ENCODE data around the gene CALN1. TPM values are rescaled to one million over a fixed set of nuclear protein-coding genes. Genes with fewer than 3 reads are reported as not detected.

CALN1 gene
- total RNA-seq, 1 donor from 2014 or later, result 1.9 TPM

DNA sequence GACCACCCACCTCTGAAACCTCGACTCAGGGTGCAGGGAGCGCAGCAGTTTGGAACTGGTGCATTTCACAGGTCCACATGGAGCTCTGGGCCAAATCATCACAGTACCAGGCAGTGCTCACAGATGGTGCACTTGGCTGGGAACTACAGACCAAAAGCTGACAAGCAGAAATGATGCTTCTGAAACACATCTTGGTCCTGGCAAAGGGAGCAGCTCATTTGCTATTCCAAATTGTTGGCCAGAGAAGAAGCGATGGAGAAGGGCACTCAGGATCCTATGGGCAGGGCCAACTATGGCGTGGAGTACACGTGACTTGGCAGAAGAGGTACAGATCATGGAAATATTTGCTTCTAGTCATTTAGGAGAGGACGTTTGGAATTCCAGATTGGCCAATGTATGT lies 383.9 kb downstream of the CALN1 start:
- Mint-ChIP-seq H3K9me3 (no peaks in the 10 kb centered on the region), H3K4me3 (no peak overlapping the region), H3K27ac (no peak overlapping the region), H3K27me3 (peaks cover 4% of the 10 kb centered on the region), H3K4me1 (ENCODE audit: unreplicated experiment) (no peaks in the 10 kb centered on the region), H3K36me3 (no peaks in the 10 kb centered on the region)
- no peak for DNase-seq (ENCODE audit: extremely low spot score, unreplicated experiment)
- TF ChIP-seq, protein P1, sequence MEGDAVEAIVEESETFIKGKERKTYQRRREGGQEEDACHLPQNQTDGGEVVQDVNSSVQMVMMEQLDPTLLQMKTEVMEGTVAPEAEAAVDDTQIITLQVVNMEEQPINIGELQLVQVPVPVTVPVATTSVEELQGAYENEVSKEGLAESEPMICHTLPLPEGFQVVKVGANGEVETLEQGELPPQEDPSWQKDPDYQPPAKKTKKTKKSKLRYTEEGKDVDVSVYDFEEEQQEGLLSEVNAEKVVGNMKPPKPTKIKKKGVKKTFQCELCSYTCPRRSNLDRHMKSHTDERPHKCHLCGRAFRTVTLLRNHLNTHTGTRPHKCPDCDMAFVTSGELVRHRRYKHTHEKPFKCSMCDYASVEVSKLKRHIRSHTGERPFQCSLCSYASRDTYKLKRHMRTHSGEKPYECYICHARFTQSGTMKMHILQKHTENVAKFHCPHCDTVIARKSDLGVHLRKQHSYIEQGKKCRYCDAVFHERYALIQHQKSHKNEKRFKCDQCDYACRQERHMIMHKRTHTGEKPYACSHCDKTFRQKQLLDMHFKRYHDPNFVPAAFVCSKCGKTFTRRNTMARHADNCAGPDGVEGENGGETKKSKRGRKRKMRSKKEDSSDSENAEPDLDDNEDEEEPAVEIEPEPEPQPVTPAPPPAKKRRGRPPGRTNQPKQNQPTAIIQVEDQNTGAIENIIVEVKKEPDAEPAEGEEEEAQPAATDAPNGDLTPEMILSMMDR (conservative IDR thresholded peaks at IDR 0.05), result no peak

- no peaks in the 10 kb centered on the region for H3K36me3 Mint-ChIP-seq
- H3K4me1 Mint-ChIP-seq (ENCODE audit: unreplicated experiment), result no peaks in the 10 kb centered on the region
- H3K4me3 Mint-ChIP-seq, result no peak overlapping the region
- no peak for DNase-seq (ENCODE audit: extremely low spot score, unreplicated experiment)
- peaks cover 7% of the 10 kb centered on the region for H3K27me3 Mint-ChIP-seq
- H3K9me3 Mint-ChIP-seq, result no peaks in the 10 kb centered on the region
- H3K27ac Mint-ChIP-seq, result no peak overlapping the region
- TF ChIP-seq, protein P1 (conservative IDR thresholded peaks at IDR 0.05), result no peak
Observed at GRCh38 chr7:72025381-72025960, 386.7 kb downstream of the CALN1 start.

DNA sequence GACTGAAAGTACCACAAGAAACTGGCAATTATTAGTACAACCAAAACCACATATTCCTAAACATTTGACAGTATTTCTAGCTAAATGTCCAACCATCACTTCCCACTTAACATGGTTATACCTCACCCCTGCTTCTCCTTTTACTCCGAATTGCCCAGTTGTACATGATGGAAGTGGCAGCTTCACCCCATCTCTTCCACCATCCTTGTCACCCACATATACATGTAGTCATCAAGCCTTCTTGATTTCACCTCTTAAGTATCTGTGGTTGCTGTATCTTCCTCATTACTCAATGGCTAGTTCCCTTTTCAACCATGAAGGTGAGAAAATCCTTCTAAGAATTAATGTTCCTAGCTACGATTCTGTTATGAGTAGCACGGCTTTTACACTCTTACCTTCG lies 388.2 kb downstream of the CALN1 start:
- Mint-ChIP-seq H3K27me3 (peaks cover 7% of the 10 kb centered on the region), H3K4me3 (no peak overlapping the region), H3K36me3 (no peaks in the 10 kb centered on the region), H3K9me3 (no peaks in the 10 kb centered on the region), H3K27ac (no peak overlapping the region), H3K4me1 (ENCODE audit: unreplicated experiment) (no peaks in the 10 kb centered on the region)
- TF ChIP-seq, protein P1 (conservative IDR thresholded peaks at IDR 0.05), result no peak
- no peak for DNase-seq (ENCODE audit: extremely low spot score, unreplicated experiment)

DNA sequence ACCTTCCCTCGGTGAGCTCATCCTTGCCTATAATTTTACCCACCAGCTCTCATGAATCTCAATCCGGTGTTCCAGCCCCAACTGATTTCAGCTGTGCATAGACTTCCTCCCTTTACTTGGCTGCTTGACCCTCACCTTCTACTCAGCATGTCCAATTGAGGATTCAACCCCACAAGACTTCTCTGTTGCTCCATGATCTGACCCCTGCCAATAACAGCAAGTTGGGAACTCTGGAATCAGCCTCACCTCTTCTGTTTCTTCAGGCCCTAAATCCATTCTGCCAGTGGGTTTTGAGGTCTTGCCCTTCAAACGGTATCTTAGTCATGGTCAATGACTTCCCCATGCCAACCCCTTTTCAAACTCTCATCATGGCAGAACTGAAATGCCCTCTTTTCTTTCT lies 390.4 kb downstream of the CALN1 start:
- TF ChIP-seq, protein P1 (conservative IDR thresholded peaks at IDR 0.05), result no peak
- H3K27ac Mint-ChIP-seq, result no peak overlapping the region
- H3K9me3 Mint-ChIP-seq, result no peaks in the 10 kb centered on the region
- no peak overlapping the region for H3K4me3 Mint-ChIP-seq
- no peak for DNase-seq (ENCODE audit: extremely low spot score, unreplicated experiment)
- peaks cover 7% of the 10 kb centered on the region for H3K27me3 Mint-ChIP-seq
- no peaks in the 10 kb centered on the region for H3K4me1 Mint-ChIP-seq (ENCODE audit: unreplicated experiment)
- H3K36me3 Mint-ChIP-seq, result no peaks in the 10 kb centered on the region

GRCh38 chr7:72020311-72020710 lies 391.8 kb downstream of the CALN1 start:
- Mint-ChIP-seq H3K4me3 (no peak overlapping the region), H3K27me3 (peaks cover 7% of the 10 kb centered on the region), H3K9me3 (no peaks in the 10 kb centered on the region), H3K4me1 (ENCODE audit: unreplicated experiment) (no peaks in the 10 kb centered on the region), H3K36me3 (no peaks in the 10 kb centered on the region), H3K27ac (no peak overlapping the region)
- TF ChIP-seq, protein P1 (conservative IDR thresholded peaks at IDR 0.05), result no peak
- DNase-seq (ENCODE audit: extremely low spot score, unreplicated experiment), result no peak

DNA sequence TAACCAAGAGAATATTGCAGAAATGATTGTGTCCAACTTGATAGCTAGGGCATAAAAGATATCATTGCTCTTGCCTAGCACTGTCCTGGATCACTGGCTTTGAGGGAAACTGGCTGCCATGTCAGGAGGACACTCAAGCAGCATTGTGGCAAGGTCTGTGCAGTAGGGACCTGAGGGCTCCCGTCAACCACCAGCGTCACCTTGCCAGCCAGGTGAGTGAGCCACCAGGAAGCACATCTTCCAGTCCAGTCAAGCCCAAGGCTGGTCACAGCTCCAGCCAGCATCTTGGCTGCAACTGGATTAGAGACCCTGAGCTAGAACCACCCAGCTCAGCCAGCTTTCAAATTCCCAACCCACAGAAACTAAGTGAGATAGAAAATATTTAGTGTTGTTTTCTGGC lies 392.7 kb downstream of the CALN1 start:
- H3K4me3 Mint-ChIP-seq, result no peak overlapping the region
- H3K9me3 Mint-ChIP-seq, result no peaks in the 10 kb centered on the region
- no peaks in the 10 kb centered on the region for H3K4me1 Mint-ChIP-seq (ENCODE audit: unreplicated experiment)
- H3K27ac Mint-ChIP-seq, result no peak overlapping the region
- no peak for DNase-seq (ENCODE audit: extremely low spot score, unreplicated experiment)
- TF ChIP-seq, protein P1 (conservative IDR thresholded peaks at IDR 0.05), result no peak
- H3K27me3 Mint-ChIP-seq, result peaks cover 7% of the 10 kb centered on the region
- no peaks in the 10 kb centered on the region for H3K36me3 Mint-ChIP-seq

All from type B pancreatic cell (in vitro differentiated cells).